Stimulated activated CD4-positive, alpha-beta T cell treated with anti-CD3 and anti-CD28 coated beads, Interleukin-4, amount 100 ng/mL, for 1 hour (primary cell): ENCODE data around the gene NR3C1.

Experiments
- DNase-seq: peaks from one replicate; pipeline ENCODE4 v3.0.0-alpha.2; 2020

Gene NR3C1

DNA sequence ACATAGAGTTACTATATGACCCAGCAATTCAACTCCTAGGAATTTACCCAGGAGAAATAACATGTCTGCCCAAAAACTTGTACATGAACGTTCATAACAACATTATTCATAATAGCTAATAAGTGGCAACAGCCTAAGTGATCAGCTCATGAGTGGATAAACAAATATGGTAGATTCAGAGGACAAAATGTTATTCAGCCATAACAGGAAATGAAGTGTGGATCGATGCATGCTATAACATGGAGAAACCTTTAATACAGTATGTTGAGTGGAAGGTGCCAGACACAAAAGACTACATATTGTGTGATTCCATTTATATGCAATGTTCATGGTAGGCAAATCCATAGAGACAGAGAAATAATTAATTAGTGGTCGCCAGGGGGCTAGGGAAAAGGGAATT, 22.3 kb upstream of the NR3C1 start:
- no peak for DNase-seq

DNA sequence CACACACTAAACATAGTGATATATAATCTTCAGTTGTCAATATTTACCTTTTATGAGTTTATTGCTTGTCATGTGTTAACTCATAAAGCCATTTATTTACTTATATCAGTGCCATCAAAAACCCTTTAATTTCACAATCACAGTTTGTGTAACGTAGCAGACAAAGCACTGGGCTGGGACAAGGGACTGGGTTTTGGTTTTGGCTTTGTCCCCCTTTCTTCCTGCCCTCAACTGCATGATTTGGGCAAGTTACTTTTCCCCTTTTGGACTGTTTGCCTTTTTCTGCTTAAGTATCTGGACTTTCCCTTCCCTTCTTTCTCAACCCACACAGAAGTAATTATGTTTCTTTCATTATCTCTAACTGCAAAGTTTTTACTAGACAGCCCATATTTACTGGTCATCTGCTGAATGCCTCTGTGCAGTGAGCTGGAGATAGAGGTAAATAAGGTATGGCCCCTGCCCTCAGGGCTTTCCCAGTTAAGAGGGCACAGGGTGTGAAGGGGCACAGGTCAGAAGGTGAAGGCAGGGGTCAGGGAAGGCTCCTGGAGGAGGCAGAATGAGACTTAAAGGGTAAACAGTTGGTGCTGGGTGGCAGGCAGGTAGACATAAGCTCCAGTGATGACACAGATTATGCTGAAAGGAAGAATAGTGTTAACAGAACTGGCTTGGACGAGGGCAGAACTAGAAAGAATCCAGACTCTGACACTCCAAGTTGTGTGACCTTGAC, 14.8 kb upstream of the NR3C1 start:
- no peak for DNase-seq

DNA sequence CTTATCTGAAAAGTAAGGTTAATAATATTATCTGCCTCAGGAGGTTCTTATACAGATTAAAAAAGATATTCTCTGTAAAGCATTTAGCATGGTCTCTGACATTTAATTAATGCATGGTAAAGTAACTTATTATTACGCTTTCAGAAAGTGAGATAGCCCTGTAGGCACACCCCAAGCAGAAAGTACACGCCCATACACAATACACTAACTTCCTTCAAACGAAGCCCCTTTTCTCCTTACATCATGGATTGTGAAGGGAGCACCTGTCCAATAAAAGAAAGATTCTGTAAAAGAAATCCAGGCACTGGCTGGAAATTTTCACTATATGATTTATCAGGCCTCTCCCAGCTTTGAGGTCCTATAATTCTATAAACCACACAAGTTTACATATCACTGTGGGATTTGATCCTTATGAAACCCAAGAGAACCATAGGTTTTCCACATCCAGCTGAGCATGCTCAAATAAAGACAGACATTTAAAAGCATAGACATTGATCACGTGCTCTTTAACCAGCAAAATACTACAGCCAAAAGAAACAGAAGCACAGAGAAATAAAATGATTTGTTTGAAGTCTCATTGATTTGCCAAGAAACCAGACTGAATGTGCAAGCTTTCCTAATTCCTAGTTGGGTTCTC, 14.1 kb upstream of the NR3C1 start:
- DNase-seq = no peak

DNA sequence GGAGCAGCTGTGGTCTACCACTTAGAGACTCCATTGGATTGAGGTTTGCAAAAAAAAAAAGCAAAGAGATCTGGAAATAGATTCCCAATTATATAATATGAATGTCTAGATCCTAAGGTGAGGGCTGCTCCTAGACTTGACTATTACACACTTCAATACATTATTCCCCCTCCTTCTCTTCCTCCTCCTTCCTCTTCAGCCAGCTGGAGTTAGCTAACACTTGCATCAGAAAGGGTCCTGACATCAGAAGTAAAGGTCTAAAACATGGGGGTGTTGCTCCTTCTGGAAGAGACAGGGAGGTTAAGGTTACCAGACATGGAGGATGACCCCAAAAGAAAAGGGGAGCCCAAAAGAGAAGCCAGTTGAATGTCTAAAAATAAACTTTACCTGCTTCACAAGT, 12.9 kb upstream of the NR3C1 start:
- no peak for DNase-seq

DNA sequence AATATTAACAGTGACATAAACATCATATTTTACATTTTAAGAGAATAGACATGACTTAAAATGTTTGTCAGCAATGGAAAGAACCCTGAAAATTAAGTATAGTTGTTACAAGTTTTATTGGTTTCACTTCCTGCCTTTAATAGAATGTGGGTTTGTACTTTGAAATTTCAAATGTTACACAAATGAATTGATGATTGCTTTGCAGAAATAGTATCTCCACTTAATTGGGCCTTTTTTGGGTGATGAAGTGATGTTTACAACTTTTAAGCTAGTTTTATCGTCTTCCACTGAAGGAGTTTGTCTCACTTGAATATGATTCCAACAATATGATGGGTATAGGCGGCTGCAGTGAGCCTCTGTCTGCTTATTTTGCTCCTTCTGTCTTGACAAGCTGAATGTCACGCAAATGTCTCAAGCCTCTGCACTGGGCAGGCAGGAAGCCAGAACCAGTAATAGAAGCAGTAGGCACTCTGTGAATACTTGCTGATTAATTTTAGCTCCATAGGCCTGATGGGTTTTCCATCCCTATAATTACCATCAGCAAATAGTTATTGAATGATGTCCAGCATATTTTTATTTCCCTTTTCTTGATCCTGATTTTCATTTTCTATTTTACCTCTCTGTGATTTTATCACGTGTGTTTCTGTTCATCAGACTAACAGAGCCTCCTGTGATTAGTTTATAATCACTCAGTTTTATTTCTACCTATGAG, 10.6 kb upstream of the NR3C1 start:
- DNase-seq = no peak

DNA sequence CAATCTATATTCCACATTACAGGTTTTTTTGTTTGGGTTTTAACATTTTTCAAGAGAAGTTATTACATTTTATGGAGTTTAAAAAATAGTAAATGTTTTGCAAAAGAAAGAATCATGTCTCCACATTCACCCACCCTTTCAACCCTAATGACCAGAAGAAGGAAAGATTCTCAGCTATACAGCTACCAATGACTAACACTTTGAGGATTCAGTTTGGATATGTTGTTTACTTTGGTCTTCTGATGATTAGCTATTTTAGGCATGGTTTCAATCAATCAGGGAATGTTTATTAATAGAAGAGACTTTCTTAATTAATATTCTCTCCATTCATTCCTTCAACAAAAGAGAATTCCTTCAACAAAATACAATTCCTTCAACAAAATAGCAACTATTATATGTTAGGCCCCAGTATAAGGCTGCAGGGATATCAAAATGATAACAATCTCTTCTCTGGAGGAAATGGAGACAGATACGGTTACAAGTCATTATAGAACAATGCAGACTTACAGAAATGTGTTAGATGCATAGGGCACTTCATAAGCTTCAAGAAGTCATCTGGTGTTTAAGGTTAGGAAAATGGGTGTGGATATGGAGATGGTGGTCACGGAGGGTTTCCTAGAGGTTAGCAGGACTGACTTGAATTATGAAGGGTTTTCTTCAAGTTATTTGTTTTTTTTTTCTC, 9.3 kb upstream of the NR3C1 start:
- DNase-seq = no peak

DNA sequence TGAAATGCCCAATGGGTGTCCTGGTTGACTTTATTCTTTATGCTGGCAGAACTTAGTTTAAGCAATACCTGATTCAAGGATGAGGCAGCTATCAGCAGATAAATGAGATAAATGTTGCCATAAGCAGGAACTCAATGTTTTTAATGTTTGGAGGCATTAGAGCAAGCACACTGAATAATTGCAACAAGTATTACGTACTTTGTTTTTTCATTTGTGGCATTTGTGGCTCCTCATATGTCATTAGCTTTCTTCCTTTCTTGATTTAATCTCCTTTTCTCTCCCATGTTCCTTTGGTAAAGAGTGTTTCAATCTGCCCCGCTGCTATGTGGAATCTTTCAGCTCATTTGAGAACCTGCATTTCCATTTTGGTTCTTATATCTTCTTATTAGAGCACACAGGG, 6.4 kb upstream of the NR3C1 start:
- no peak for DNase-seq

DNA sequence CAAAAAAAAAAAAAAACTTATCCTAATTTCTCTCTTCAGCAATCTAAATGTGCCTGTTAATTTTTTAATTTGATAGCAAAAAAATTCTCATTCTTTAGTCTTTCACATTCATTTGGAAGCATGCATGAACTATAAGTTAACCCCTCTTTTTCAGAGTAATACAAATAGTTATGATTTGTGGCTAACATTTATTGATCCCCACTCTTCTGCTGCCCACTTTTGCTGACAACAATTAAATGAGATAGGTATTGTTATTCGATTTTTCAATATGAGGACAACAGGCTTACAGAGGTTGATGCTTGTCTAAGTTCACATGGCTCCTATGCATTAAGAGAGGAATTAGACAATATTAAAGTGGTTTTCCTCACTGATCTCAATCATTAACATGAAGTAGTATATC, 2.9 kb upstream of the NR3C1 start:
- DNase-seq = no peak

DNA sequence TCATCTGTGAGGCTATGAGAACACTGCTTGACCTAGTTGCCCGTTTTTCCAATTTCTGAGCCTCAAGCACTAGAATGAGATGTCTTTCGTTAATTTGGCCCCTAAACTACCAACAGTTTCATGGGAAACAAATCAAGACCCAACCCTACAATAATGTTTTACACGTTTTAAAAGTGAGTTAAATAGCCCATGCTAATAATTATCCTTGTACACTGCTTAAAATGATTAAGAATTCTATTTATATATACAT, 2.3 kb upstream of the NR3C1 start:
- no peak for DNase-seq

DNA sequence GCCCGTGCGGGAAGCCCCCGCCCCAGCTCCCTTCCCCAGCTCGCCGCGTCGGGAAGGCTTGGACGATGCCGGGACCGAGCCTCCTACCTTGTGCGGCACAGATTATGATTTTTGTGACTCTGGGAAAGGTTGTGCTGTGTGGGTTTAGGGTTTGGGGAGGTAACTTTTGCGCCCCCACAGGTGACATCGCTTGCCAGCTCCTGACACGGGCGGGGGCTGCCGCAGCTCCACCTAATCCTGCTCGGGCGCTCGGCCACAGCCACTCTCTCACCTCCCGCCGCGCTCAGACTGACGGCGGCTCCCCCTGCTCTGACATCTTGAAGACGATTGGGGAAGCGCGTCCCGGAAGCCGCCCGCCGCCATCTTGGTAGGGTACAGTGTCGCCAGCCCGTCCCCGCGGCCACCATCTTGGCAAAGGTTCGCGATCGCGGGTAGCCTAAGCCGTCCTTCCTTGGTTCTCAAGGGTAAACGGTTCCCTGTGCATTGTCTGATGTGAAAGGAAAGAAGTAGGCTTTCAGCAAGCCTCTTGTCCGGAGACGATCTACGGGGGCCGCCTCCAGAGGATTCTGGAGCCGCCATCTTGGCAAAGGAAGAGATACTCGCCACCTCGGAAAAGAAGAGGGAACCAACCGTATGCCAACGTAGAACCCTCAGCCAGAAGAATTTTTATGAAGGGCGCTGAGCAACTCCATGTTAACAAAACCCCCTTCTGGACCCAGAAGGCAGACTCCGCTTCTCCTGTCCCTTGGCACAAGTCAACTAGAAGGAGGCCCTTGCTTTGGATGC, 1.8 kb upstream of the NR3C1 start:
- DNase-seq = peak; percentile 87

DNA sequence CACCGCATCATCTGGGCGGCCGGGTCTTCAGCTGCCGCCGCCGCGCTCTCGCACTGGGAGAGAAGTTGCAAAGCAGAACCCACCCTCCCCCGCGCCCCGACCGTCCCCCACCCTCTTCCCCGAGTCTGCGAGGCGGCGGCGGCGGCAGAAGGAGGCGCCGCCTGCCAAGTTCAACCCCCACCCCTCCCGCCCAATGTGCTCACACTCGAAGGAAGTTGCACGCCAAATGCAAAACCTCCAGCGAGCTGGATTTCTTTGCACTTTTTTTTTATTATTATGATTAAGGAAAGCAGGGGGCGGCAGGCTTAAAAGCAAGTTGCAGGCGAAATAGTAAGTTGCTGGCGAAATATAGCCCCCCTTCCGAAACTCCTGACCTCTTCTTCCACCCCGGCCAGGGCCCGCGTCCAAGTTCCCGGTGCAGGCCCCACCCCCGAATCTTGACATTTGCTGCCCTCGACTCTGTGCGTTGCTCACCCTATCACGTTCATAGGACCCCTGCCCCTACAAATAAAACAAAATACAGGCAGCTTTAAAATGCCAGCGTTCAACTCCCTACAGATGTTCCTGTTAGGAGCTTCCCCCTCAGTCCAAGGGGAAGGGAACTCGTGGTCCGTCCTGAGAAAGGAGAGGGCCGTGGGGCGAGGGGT, 1.1 kb upstream of the NR3C1 start:
- DNase-seq = peak; percentile 76

DNA sequence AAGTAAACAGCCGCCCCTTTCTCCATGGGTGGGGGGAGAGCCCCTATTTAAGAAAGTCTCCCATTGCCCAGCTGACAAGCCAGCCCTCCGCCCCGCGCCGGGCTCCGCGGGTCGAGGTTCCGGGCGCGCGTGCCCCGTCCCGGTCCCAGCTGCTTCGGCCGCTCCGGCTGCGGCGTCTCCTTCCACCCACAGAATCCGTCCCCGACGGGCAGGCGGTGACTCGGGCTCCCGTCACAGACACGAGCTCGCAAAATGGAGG, 223 bp downstream of the NR3C1 start:
- DNase-seq = no peak

DNA sequence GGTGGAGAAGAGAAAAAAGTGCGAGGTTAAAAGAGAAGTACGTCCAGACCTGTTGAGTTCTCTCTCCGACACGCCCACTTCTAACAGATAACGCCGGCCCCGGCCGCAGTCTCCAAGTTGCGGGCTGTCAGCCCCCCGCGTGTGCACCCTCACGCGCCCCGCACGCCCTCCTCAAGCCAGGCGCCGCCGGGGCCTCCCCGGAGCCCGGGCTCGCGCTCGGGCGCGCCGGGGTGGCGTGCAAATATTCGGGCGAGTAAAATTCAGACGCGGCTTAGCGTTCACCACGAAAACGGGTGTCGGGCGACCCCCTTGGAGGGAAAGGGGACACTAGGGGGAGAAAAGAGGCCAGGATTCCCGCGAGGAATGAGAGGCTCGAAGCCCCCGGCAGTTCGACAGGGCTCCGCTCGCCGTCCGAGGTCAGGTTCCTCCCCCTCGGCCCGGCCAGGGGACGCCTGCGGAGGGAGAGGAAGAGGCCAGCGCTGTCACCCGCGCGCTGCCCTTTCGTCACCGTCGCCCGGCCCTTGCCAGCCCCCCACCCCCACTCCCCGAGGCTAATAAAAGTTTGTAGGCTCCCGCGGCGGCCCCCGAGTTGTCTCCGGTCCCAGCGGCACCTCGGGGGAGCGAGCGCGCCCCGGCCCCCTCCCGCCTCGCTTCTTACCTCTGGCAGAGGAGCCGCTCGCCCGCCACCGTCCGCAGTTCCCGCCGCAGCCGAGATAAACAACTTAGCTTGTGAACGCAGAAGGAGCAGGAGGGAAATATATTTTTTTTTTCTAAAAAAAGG, 743 bp downstream of the NR3C1 start:
- DNase-seq = peak; percentile 55

DNA sequence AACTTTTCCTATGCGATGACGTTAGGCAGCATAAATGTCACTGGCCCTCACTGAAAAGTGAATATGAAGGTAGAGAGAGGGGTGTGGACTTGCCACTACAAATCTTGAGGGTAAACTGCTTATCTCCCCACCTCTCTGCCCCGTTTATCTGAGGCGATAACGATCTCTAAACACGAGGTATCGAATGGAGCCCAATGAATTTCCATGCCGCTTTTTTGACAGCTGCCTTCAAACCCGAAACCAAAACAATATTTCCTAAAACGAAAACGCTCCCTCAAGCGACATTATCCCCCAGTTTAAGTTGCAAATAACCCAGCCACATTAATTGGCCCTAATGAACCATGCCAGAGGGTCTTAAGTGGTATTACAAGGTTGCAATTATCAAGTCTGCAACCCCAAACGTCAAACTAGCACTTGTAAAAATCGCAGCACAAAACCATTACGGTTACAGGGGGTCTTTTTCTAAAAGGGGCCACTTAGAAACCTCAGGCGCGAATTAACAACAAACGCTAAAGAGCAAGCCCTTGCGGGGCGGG, 1.4 kb downstream of the NR3C1 start:
- DNase-seq = no peak

DNA sequence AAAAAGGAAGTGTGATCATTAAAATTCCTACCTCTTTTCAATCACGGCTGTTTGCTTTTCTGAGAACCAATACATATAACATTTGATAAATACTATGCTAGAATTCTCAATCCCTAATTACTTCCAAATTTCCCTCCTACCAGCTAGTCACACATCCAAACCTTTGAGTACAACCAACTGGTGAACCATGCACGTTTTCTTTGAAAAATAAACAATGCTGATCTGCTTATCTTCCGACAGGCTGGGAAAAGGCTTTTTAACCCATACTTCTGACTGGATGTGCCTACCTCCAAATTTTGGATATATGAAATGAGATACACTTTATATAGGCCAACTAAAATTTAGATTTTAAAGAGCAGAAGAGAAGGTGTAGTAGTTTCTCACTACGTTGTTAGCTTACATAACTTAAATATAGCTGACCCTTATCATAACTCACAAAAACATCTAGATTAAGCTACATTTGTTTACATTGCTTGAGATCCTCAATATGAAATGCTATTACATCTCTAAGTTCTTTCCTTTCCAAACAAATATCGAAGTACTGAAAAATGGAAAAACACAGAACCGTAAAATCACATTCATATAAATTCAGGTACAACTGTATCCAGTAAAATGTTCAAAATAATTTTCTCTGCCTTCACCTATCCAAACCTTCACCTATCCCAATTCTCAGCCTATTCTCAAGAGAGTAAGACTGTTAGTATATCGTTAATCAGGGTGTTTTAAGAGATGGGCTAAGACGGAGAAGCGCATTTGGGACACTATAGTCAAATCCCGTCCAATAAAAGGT, 2.1 kb downstream of the NR3C1 start:
- no peak for DNase-seq

DNA sequence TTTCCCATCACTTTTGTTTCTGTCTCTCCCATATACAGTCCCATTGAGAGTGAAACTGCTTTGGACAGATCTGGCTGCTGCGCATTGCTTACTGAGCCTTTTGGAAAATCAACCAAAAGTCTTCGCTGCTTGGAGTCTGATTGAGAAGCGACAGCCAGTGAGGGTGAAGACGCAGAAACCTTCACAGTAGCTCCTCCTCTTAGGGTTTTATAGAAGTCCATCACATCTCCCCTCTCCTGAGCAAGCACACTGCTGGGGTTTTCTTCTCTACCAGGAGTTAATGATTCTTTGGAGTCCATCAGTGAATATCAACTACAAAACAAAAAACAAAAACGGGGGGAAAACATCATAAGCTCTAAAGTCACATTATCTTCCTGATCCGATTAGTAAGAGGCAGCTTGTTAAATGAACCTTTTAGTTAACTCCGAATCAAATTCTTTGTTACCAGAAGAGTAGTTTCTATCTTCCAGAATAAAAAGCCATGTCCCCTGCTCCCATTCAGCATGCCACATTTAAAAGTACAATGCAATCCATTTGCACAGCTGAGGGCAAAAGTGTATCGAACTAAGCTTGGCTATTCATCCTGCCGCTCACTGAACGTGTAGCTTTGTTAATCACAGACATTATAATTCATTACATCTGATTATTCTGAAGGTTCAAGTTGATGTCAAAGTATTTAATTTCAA, 2.8 kb downstream of the NR3C1 start:
- DNase-seq = no peak

DNA sequence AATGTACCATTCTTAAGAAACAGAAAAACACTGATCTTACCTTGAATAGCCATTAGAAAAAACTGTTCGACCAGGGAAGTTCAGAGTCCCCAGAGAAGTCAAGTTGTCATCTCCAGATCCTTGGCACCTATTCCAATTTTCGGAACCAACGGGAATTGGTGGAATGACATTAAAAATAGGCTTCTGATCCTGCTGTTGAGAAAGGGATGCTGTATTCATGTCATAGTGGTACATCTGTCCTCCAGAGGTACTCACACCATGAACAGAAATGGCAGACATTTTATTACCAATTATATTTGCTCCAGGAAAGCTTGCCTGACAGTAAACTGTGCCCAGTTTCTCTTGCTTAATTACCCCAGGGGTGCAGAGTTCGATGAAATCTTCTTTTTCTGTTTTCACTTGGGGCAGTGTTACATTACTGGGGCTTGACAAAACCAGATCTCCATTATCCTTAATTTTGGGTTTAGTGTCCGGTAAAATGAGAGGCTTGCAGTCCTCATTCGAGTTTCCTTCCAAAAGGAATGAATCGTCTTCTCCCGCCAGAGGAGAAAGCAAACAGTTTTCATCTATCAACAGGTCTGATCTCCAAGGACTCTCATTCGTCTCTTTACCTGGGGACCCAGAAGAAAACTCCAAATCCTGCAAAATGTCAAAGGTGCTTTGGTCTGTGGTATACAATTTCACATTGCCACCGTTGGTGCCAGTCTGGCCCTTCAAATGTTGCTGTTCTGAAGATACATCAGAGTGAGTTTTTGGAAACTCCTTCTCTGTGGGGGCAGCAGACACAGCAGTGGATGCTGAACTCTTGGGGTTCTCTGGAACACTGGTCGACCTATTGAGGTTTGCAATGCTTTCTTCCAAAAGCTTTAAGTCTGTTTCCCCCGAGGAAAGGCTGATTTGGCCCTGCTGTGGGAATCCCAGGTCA, 3.6 kb downstream of the NR3C1 start:
- no peak for DNase-seq

DNA sequence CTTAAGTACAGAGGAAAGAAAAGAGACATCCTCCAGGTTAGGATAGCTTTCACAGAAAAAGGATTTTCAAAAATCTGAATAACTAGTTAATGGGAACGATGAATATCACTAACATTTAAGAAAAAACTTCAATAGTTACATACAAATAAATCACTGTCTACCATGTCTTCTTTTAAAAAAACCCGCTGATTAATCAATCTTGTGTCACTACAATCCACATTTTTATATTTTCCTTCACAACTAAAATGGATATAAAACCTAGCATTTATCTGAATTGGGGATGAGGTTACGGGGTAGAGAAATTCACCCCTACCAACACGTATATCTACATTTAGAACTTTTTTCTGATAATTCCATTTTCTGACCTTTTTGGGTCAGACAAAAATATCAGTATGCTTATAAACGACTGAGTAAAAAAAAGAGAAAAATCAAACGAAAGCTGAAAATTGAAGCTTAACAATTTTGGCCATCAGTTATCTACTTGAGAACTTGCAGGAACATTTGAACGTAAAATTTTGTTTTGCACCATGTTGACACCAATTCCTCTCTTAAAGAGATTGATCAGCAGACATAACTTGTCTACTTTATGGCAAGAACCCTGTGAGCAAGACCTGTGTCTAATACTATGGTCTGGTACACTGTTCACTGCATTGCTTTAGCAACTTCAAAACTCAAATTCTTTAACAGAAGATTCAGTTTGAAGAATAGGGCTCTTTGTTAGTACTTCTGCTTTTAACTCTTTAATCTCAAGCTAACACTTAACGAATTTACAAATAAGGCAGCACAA, 4.8 kb downstream of the NR3C1 start:
- no peak for DNase-seq

DNA sequence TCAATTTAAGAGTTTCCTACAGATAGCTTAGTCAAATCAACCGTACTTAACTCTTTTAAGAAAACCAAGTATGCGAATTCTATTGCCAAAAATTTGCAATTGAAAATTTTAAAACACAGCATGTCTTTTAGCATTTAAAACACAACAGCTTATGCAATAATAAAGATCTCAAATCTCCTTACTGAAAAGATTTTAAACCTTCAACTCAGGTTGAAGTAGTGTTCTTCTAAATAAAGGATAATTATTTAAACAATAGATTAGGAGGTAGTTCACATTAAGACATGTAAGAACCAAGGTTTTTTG, 5.5 kb downstream of the NR3C1 start:
- no peak for DNase-seq
